SK-N-DZ (cell line): ENCODE data around the gene NUP160.
A peak's percentile ranks its signal among the peaks of the same experiment; 100 is the strongest.
"Not testable (repeated sequence)": the region's sequence is repeated elsewhere in the genome, so short reads cannot be mapped to it uniquely, and the experiment has no call there.

ENCODE experiments used
- DNase-seq: peaks from one replicate; pipeline ENCODE4 v3.0.0-alpha.2; 2015; ENCODE audit warnings: low spot score

NUP160 gene

GRCh38 chr11:47791774-47792430 lies 56.2 kb downstream of the NUP160 start:
- no peak for DNase-seq

GRCh38 chr11:47790017-47790416 lies 58.1 kb downstream of the NUP160 start:
- not testable (repeated sequence) for DNase-seq

- no peak for DNase-seq
Measured at GRCh38 chr11:47788181-47788580, 60.0 kb downstream of the NUP160 start.

- no peak for DNase-seq
Measured at GRCh38 chr11:47786373-47786772, 61.8 kb downstream of the NUP160 start.

GRCh38 chr11:47784785-47785381 lies 63.3 kb downstream of the NUP160 start:
- no peak for DNase-seq

- DNase-seq, result no peak
Measured at GRCh38 chr11:47783087-47783610, 65.0 kb downstream of the NUP160 start.

GRCh38 chr11:47778878-47779483 lies 69.2 kb downstream of the NUP160 start:
- DNase-seq, result no peak

- DNase-seq, result no peak
Measured at GRCh38 chr11:47775240-47775869, 72.8 kb downstream of the NUP160 start.

- DNase-seq, result no peak
Measured at GRCh38 chr11:47773882-47774281, 74.3 kb downstream of the NUP160 start.

- DNase-seq, result not testable (repeated sequence)
Measured at GRCh38 chr11:47769556-47769955, 78.6 kb downstream of the NUP160 start.

- DNase-seq, result peak; percentile 78
Measured at GRCh38 chr11:47768101-47768612, 80.0 kb downstream of the NUP160 start.

GRCh38 chr11:47766509-47767227 lies 81.5 kb downstream of the NUP160 start:
- peak; percentile 43 for DNase-seq

- DNase-seq, result no peak
Measured at GRCh38 chr11:47765086-47765485, 83.1 kb downstream of the NUP160 start.

- DNase-seq, result not testable (repeated sequence)
Measured at GRCh38 chr11:47759291-47759690, 88.9 kb downstream of the NUP160 start.

- no peak for DNase-seq
Measured at GRCh38 chr11:47756208-47756607, 91.9 kb downstream of the NUP160 start.

GRCh38 chr11:47750725-47751124 lies 97.4 kb downstream of the NUP160 start:
- no peak for DNase-seq

- DNase-seq, result not testable (repeated sequence)
Measured at GRCh38 chr11:47742494-47742893, 105.7 kb downstream of the NUP160 start.

GRCh38 chr11:47737817-47738216 lies 110.3 kb downstream of the NUP160 start:
- not testable (repeated sequence) for DNase-seq

GRCh38 chr11:47732271-47732670 lies 115.9 kb downstream of the NUP160 start:
- DNase-seq, result no peak

GRCh38 chr11:47731475-47731874 lies 116.7 kb downstream of the NUP160 start:
- no peak for DNase-seq
